ENCODE measurements around the gene SCGB3A1.

The SCGB3A1 gene

DNA sequence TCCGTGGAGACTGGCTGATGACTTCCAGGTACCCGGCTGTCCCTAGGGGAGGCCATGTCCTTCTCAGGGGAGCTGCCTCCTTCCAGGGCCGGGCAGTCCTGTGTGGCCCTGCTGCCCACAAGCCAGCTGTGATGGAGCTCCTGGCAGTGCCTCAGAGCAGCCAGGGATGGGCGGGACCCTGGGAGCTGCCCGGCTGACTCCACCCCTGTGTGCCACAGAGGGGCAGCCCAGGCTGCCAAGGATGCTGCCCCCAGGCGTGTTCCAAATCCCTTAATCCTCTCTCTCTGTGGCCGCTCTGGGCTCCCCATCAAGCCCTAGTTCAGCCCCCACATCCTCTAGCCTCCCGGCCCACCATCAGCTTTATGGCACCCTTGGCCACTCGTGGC is 7.0 kb upstream of the SCGB3A1 start:
- no peak for DNase-seq (ENCODE audit: extremely low read depth, insufficient read length)
- TF ChIP-seq, protein P1, sequence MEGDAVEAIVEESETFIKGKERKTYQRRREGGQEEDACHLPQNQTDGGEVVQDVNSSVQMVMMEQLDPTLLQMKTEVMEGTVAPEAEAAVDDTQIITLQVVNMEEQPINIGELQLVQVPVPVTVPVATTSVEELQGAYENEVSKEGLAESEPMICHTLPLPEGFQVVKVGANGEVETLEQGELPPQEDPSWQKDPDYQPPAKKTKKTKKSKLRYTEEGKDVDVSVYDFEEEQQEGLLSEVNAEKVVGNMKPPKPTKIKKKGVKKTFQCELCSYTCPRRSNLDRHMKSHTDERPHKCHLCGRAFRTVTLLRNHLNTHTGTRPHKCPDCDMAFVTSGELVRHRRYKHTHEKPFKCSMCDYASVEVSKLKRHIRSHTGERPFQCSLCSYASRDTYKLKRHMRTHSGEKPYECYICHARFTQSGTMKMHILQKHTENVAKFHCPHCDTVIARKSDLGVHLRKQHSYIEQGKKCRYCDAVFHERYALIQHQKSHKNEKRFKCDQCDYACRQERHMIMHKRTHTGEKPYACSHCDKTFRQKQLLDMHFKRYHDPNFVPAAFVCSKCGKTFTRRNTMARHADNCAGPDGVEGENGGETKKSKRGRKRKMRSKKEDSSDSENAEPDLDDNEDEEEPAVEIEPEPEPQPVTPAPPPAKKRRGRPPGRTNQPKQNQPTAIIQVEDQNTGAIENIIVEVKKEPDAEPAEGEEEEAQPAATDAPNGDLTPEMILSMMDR (IDR thresholded peaks at IDR 0.05; ENCODE audit: insufficient read depth, low read length, poor library complexity, severe bottlenecking): no peak
- Histone ChIP-seq H3K36me3 (ENCODE audit: control insufficient read depth, insufficient read depth, low read length) (no peaks in the 10 kb centered on the region), H3K27me3 (replicated peaks; ENCODE audit: control insufficient read depth, insufficient read depth, low read length) (no peaks in the 10 kb centered on the region; the same call in 1 of the 2 replicates), H3K4me3 (replicated peaks; ENCODE audit: low read depth, low read length) (no peak overlapping the region)

DNA sequence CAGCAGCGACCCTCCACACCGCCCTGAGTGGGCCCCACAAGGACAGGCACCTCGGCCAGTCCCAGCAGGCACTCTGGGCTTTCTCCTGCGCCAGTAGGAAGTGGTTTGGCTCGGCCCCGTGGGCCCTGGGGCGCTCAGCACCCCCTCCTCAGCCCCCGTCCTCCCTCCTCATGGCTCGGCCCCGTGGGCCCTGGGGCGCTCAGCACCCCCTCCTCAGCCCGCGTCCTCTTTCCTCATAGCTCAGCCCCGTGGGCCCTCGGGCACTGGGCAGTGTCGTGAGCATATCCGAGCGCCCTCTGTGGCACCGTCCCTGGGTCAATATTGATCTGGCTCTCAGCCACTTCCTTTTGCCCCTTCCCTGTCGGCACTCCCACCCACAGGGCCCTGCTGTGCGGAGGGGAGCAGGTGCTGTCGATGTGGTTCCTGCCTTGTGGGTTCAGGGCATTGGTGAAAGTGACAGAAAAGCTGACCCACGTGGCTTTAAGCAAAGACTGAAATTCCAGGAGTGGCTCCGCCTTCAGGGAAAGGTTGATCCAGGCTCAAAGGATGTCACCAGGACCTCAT is 5.5 kb upstream of the SCGB3A1 start:
- H3K36me3 ChIP-seq (ENCODE audit: control insufficient read depth, insufficient read depth, low read length): no peaks in the 10 kb centered on the region
- H3K4me3 ChIP-seq (replicated peaks; ENCODE audit: low read depth, low read length): no peak overlapping the region
- DNase-seq (ENCODE audit: extremely low read depth, insufficient read length): no peak
- no peaks in the 10 kb centered on the region for H3K27me3 ChIP-seq (replicated peaks; ENCODE audit: control insufficient read depth, insufficient read depth, low read length)
- TF ChIP-seq, protein P1 (IDR thresholded peaks at IDR 0.05; ENCODE audit: insufficient read depth, low read length, poor library complexity, severe bottlenecking): no peak

DNA sequence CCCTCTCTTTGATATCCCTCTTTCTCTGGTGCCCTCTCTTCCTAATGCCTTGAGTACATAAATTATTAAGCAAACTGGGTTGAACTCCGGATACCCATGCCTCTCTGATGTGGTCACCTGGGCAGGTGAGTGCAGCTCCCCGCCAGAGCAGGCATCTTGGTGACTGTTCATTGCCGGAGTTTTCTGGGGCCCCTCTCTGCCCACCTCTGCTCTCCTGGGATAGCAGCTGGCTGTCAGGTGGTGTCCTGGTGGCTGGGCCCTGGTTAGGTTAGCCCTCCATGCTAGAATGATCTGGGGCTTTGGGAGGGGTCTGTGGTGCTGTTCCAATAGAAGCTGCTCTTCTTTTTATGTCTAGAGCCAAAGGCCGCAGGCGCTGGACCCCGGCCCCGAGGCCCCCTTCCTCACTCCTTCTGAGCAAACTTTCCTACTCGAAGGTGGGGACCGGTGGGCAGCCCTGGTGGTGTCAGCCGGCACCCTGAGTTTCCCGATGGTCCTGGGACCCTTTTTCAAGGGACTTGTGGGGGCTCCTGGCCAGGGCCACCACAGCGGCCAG is 4.9 kb upstream of the SCGB3A1 start:
- no peaks in the 10 kb centered on the region for H3K27me3 ChIP-seq (replicated peaks; ENCODE audit: control insufficient read depth, insufficient read depth, low read length)

DNA sequence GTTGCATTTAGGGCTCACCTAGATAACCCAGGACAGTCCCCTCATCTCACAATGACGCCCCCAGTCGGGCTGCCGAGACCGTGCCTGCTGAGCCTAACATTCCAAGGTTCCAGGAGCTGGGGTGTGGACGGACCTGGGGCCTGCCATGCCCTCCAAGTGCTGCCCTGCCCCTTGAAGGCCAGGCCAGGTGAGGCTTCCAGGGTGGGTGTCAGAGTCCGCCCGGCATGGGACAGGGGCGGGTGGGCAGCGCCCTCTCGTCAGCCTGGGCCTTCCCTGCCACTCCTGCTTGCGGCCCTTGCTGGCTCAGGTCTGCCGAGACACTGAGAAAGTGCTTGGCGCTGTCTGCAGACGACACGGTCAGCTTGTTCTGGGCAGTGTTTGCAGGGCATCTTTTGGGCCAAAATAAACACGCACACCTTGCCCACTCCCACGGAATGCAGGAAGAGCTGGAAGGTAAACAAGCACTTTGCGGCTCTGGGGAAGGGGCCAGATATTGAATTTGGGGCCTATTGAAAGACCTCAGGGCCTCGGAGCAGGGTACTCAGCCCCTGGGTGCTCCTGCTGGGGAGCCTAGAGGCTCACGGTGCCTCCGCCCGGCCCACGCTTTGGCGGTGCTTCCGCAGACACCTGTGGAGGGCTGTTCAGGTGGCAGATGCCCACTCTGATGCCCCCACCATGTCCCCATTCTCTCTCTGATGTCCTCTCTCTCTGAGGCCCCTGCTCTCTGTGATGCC is 4.2 kb upstream of the SCGB3A1 start:
- H3K36me3 ChIP-seq (ENCODE audit: control insufficient read depth, insufficient read depth, low read length): no peaks in the 10 kb centered on the region
- no peak for DNase-seq (ENCODE audit: extremely low read depth, insufficient read length)
- no peak overlapping the region for H3K4me3 ChIP-seq (replicated peaks; ENCODE audit: low read depth, low read length)
- TF ChIP-seq, protein P1 (IDR thresholded peaks at IDR 0.05; ENCODE audit: insufficient read depth, low read length, poor library complexity, severe bottlenecking): no peak
- H3K27me3 ChIP-seq (replicated peaks; ENCODE audit: control insufficient read depth, insufficient read depth, low read length): no peaks in the 10 kb centered on the region

More for the DNA sequence above, 4.9 kb upstream of the SCGB3A1 start:
- Histone ChIP-seq H3K36me3 (ENCODE audit: control insufficient read depth, insufficient read depth, low read length) (no peaks in the 10 kb centered on the region), H3K4me3 (replicated peaks; ENCODE audit: low read depth, low read length) (no peak overlapping the region)
- TF ChIP-seq, protein P1 (IDR thresholded peaks at IDR 0.05; ENCODE audit: insufficient read depth, low read length, poor library complexity, severe bottlenecking): no peak
- no peak for DNase-seq (ENCODE audit: extremely low read depth, insufficient read length)

DNA sequence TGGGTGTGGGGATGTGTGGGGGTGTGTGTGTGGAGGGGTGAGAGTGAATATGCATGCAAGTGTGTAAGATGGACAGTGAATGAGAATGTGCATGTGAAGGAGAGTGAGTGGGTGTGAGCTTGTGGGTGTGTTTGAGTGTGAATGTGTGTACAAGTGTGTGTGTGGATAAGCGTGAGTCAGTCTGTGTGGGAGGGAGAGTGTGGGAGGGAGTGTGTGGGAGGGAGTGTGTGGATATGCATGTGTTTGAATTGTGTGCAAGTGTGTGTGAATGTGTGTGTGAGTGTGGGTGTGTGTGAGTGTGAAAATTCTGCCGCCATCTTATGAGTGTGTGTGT is 3.7 kb upstream of the SCGB3A1 start:
- Histone ChIP-seq H3K27me3 (replicated peaks; ENCODE audit: control insufficient read depth, insufficient read depth, low read length) (no peaks in the 10 kb centered on the region), H3K36me3 (ENCODE audit: control insufficient read depth, insufficient read depth, low read length) (no peaks in the 10 kb centered on the region), H3K4me3 (replicated peaks; ENCODE audit: low read depth, low read length) (no peak overlapping the region)
- no peak for DNase-seq (ENCODE audit: extremely low read depth, insufficient read length)
- TF ChIP-seq, protein P1 (IDR thresholded peaks at IDR 0.05; ENCODE audit: insufficient read depth, low read length, poor library complexity, severe bottlenecking): no peak

All from GM06990 (cell line).